Naive thymus-derived CD4-positive, alpha-beta T cell (primary cell): ENCODE measurements around the gene C14orf39. TPM values are rescaled to one million over a fixed set of nuclear protein-coding genes. Genes with fewer than 3 reads are reported as not detected.

Experiments used
- ATAC-seq: fragments of 150-1000 bp; cut with Tn5 transposase; 2 replicates; pipeline ENCODE4 v1.10.0; 2021; ENCODE audit warnings: mild to moderate bottlenecking, moderate library complexity
- CTCF ChIA-PET: fragments of 350-600 bp; sonication (Branson Sonifier 250); formaldehyde crosslinking; loops from one replicate; lab custom pipeline; 2021; ENCODE audit warnings: antibody characterized with exemption; lab: Charles Lee
- POLR2A ChIA-PET: fragments of 350-600 bp; sonication (Branson Sonifier 250); formaldehyde crosslinking; loops from one replicate; lab custom pipeline; 2021; ENCODE audit warnings: antibody characterized with exemption, inconsistent platforms; lab: Charles Lee
- DNase-seq, 9 donors: peaks; one replicate each; pipeline versions ENCODE4 v3.0.0 to v3.0.0-alpha.2; 2020 to 2022; ENCODE audit warnings: mixed read lengths in 1 of 9
- H3K27ac ChIP-seq: one replicate; pipeline ENCODE4 v1.7.0; 2013; ENCODE audit warnings: mild to moderate bottlenecking, low read depth, low read length, moderate library complexity
- H3K27me3 ChIP-seq, 2 donors: one replicate each; pipeline ENCODE4 v1.7.0; 2013; ENCODE audit warnings: low read length in 2 of 2, mild to moderate bottlenecking in 2 of 2, moderate library complexity in 2 of 2; ENCODE audit not compliant: control insufficient read depth in 2 of 2, insufficient read depth in 2 of 2
- H3K36me3 ChIP-seq, 3 experiments: 1 replicate in 2 of 3; 2 replicates in 1 of 3; pipeline ENCODE4 v1.7.0; 2013; ENCODE audit warnings: low read length in 3 of 3, mild to moderate bottlenecking in 3 of 3, moderate library complexity in 1 of 3; ENCODE audit not compliant: insufficient read depth in 3 of 3, control insufficient read depth in 2 of 3
- H3K4me1 ChIP-seq, 2 donors: one replicate each; pipeline ENCODE4 v1.7.0; 2013; ENCODE audit warnings: low read length in 2 of 2, mild to moderate bottlenecking in 2 of 2, moderate library complexity in 1 of 2; ENCODE audit not compliant: control insufficient read depth in 2 of 2, insufficient read depth in 2 of 2
- H3K4me3 ChIP-seq: 2 replicates; pipeline ENCODE4 v1.7.0; 2013; ENCODE audit warnings: mild to moderate bottlenecking, low read length
- H3K9me3 ChIP-seq, 3 experiments: 1 replicate in 2 of 3; 2 replicates in 1 of 3; pipeline ENCODE4 v1.7.0; 2013; ENCODE audit warnings: low read length in 3 of 3; ENCODE audit not compliant: control insufficient read depth in 2 of 3
- H3K27ac Mint-ChIP-seq, 9 donors: one replicate each; pipeline ENCODE4 v1.8.0; 2020 to 2022; ENCODE audit warnings: mixed read lengths in 9 of 9, mild to moderate bottlenecking in 8 of 9, moderate library complexity in 5 of 9, inconsistent platforms in 2 of 9
- H3K27me3 Mint-ChIP-seq, 5 donors: one replicate each; pipeline ENCODE4 v1.8.0; 2021 to 2022; ENCODE audit warnings: mixed read lengths in 5 of 5, mild to moderate bottlenecking in 1 of 5
- H3K36me3 Mint-ChIP-seq, 5 donors: one replicate each; pipeline ENCODE4 v1.8.0; 2020 to 2022; ENCODE audit warnings: mixed read lengths in 5 of 5, mild to moderate bottlenecking in 3 of 5, inconsistent platforms in 1 of 5
- H3K4me1 Mint-ChIP-seq, 7 donors: one replicate each; pipeline ENCODE4 v1.8.0; 2020 to 2022; ENCODE audit warnings: mixed read lengths in 7 of 7, mild to moderate bottlenecking in 3 of 7, inconsistent platforms in 1 of 7
- H3K4me3 Mint-ChIP-seq, 10 donors: one replicate each; pipeline ENCODE4 v1.8.0; 2020 to 2022; ENCODE audit warnings: mild to moderate bottlenecking in 10 of 10, mixed read lengths in 10 of 10, moderate library complexity in 6 of 10, inconsistent platforms in 2 of 10
- H3K9me3 Mint-ChIP-seq, 11 donors: one replicate each; pipeline ENCODE4 v1.8.0; 2020 to 2022; ENCODE audit warnings: mixed read lengths in 11 of 11, mild to moderate bottlenecking in 4 of 11, inconsistent platforms in 1 of 11, moderate library complexity in 1 of 11
- intact Hi-C, 2 donors: fragments of 100-400 bp; cut with micrococcal nuclease; formaldehyde crosslinking; loops; one replicate each; pipeline ENCODE4 v1.15.1; 2023
- polyA plus RNA-seq, 2 donors: library from polyadenylated mRNA; unstranded; fragments of 300-500 nt; fragmentation: Illumina TruSeq; gene quantifications; one replicate each; pipeline ENCODE4 v1.2.3, GENCODE V29; 2021
- total RNA-seq, 6 experiments: library from RNA in 5 of 6; stranded (reverse) in 5 of 6; gene quantifications; 1 replicate in 5 of 6; 2 replicates in 1 of 6; pipeline ENCODE4 v1.2.3 and lab custom pipeline; 2021 to 2026

Gene C14orf39
- total and polyA plus RNA-seq, 7 experiments from 2014 or later, result not detected

DNA sequence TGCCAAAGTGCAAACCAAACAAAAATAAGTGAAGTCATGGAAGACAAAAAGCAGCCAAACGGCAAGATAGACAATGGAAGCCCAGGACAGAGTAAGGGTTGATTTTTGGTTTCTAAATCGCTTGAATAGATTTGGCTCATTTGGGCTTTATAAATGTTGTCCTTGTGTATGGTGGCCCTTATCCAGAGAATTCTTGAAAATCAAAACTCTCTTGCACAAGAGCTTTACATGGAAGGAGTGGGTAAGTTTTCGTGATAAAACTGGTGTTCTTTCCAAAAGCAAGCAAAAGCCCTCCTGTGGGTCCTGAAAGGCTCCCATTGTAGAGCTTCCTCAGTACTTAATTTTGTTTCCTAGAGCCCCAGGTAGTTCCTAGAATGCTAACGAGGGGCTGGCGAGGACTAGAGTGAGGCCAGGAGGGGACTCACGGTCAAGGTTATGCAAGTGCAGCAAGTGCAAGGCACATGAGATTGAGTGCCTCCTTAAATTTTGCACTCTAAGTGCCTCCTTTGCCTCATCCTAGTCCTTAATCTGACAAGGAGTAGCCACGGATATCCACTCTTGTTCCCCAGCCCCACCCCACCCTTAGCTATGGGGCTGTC, 27.2 kb upstream of the C14orf39 start:
- no peak for ATAC-seq
- peaks cover 66 to 90% (median 73%) of the 10 kb centered on the region in 5 donors for H3K27me3 Mint-ChIP-seq
- Histone ChIP-seq H3K36me3 (no peaks in the 10 kb centered on the region), H3K27ac (no peak overlapping the region), H3K27me3 (peaks cover 4 to 54% of the 10 kb centered on the region in 2 donors), H3K4me3 (no peak overlapping the region), H3K9me3 (no peaks in the 10 kb centered on the region), H3K4me1 (peaks cover 0 to 20% of the 10 kb centered on the region in 2 donors)
- H3K27ac Mint-ChIP-seq, result no peak overlapping the region
- H3K36me3 Mint-ChIP-seq, result peaks cover 0 to 10% (median 8%) of the 10 kb centered on the region in 5 donors
- H3K9me3 Mint-ChIP-seq, result peaks cover 0 to 23% (median 5%) of the 10 kb centered on the region in 11 donors
- CTCF ChIA-PET, result no interaction called here
- intact Hi-C loops, result no loop called here
- DNase-seq, result no peak
- POLR2A ChIA-PET, result no interaction called here
- H3K4me3 Mint-ChIP-seq, result peak overlapping the region in 2 of 10 donors; percentile 27 to 32
- H3K4me1 Mint-ChIP-seq, result peaks cover 8 to 51% (median 34%) of the 10 kb centered on the region in 7 donors

- Mint-ChIP-seq H3K4me3 (peak overlapping the region in 4 of 10 donors; percentile 13 to 77 (median 55)), H3K27ac (no peak overlapping the region), H3K27me3 (peaks cover 67 to 91% (median 73%) of the 10 kb centered on the region in 5 donors), H3K36me3 (peaks cover 1 to 12% (median 8%) of the 10 kb centered on the region in 5 donors), H3K4me1 (peaks cover 8 to 58% (median 43%) of the 10 kb centered on the region in 7 donors), H3K9me3 (peaks cover 0 to 25% (median 7%) of the 10 kb centered on the region in 11 donors)
- intact Hi-C loops, result no loop called here
- Histone ChIP-seq H3K9me3 (no peaks in the 10 kb centered on the region), H3K27ac (no peak overlapping the region), H3K4me1 (peaks cover 0 to 20% of the 10 kb centered on the region in 2 donors), H3K4me3 (no peak overlapping the region), H3K27me3 (peaks cover 6 to 54% of the 10 kb centered on the region in 2 donors), H3K36me3 (no peaks in the 10 kb centered on the region)
- CTCF ChIA-PET, result no interaction called here
- POLR2A ChIA-PET, result no interaction called here
- DNase-seq, result no peak
- ATAC-seq, result no peak
These were observed 26.3 kb upstream of the C14orf39 start for GRCh38 chr14:60512126-60512525.

DNA sequence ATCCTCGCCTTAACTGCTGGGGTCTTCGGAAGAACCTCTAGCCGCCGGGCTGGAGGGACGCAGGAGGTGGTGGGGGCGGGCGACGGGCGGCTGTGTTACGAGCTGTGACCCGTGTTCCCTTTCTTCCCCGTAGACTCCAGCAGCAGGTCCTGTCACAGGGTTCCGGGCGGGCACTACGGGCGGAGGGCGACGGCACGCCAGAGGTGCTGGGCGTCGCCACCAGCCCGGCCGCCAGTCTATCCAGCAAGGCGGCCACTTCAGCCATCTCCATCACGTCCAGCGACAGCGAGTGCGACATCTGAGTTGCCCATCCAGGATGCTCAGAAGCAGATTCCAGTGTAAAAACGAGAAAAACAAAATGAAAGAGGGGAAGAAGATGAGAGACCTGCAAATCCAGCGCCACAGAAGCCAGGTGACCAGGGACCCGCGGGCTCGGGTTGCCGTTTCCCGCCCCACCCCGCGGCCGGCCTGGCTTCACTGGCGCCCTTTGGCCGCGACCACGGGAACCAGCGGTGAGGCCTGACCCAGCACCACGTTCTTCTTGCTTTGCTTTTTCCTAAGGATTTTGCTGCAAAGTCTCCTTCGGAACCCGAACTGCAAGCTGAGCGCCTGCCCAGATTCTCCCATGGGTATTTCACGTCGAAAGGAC, 25.2 kb upstream of the C14orf39 start:
- peaks cover 6 to 52% (median 39%) of the 10 kb centered on the region in 7 donors for H3K4me1 Mint-ChIP-seq
- no peak for DNase-seq
- POLR2A ChIA-PET, result no interaction called here
- Histone ChIP-seq H3K9me3 (no peaks in the 10 kb centered on the region), H3K27ac (no peak overlapping the region), H3K4me1 (peaks cover 0 to 20% of the 10 kb centered on the region in 2 donors), H3K36me3 (no peaks in the 10 kb centered on the region), H3K4me3 (no peak overlapping the region), H3K27me3 (peaks cover 7 to 51% of the 10 kb centered on the region in 2 donors)
- H3K4me3 Mint-ChIP-seq, result peak overlapping the region; percentile 29 to 77 (median 53)
- peak overlapping the region in 1 of 9 donors; percentile 58 for H3K27ac Mint-ChIP-seq
- peaks cover 0 to 8% (median 3%) of the 10 kb centered on the region in 5 donors for H3K36me3 Mint-ChIP-seq
- H3K27me3 Mint-ChIP-seq, result peaks cover 65 to 91% (median 73%) of the 10 kb centered on the region in 5 donors
- CTCF ChIA-PET, result no interaction called here
- ATAC-seq, result no peak
- peaks cover 0 to 24% (median under 1%) of the 10 kb centered on the region in 11 donors for H3K9me3 Mint-ChIP-seq
- intact Hi-C loops, result loop anchor here in 1 of 2 donors (2.0 kb wide), 1 partner anchor 142 kb away; no protein-coding TSS in a partner anchor

- intact Hi-C loops, result loop anchor here in 1 of 2 donors (2.0 kb wide), 1 partner anchor 142 kb away; no protein-coding TSS in a partner anchor
- ATAC-seq (no peak), DNase-seq (no peak)
- peaks cover 3 to 48% (median 35%) of the 10 kb centered on the region in 7 donors for H3K4me1 Mint-ChIP-seq
- ChIA-PET CTCF (no interaction called here), POLR2A (no interaction called here)
- Histone ChIP-seq H3K27ac (no peak overlapping the region), H3K27me3 (peaks cover 10 to 51% of the 10 kb centered on the region in 2 donors), H3K36me3 (no peaks in the 10 kb centered on the region), H3K4me3 (no peak overlapping the region), H3K4me1 (peaks cover 0 to 20% of the 10 kb centered on the region in 2 donors), H3K9me3 (no peaks in the 10 kb centered on the region)
- peaks cover 0 to 25% (median 0%) of the 10 kb centered on the region in 11 donors for H3K9me3 Mint-ChIP-seq
- peak overlapping the region in 1 of 9 donors; percentile 58 for H3K27ac Mint-ChIP-seq
- H3K36me3 Mint-ChIP-seq, result peaks cover 0 to 6% (median 3%) of the 10 kb centered on the region in 5 donors
- H3K27me3 Mint-ChIP-seq, result peaks cover 68 to 92% (median 76%) of the 10 kb centered on the region in 5 donors
- H3K4me3 Mint-ChIP-seq, result peak overlapping the region in 7 of 10 donors; percentile 12 to 77 (median 61)
These were observed 24.5 kb upstream of the C14orf39 start for GRCh38 chr14:60510254-60510950.

DNA sequence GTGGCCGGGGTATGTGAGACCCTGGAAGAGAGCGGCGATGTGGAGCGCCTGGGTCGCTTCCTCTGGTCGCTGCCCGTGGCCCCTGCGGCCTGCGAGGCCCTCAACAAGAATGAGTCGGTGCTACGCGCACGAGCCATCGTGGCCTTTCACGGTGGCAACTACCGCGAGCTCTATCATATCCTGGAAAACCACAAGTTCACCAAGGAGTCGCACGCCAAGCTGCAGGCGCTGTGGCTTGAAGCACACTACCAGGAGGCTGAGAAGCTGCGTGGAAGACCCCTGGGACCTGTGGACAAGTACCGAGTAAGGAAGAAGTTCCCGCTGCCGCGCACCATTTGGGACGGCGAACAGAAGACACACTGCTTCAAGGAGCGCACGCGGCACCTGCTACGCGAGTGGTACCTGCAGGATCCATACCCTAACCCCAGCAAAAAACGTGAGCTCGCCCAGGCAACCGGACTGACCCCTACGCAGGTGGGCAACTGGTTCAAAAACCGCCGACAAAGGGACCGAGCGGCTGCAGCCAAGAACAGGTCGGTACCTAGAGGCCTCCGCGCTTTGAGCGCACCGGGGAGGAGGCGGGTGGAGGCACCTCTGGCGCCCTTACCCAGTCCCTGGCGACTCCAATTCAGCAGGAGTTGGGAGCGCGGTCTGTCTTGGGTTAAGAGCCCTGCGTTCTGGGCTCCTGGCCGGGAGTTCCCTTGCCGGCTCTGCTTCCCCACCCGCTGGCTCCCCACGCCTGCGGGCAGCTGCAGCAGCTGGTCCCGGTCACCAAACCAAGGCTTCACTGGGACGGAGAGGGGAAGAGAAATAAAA, 23.8 kb upstream of the C14orf39 start:
- H3K4me3 ChIP-seq, result no peak overlapping the region
- ChIA-PET POLR2A (no interaction called here), CTCF (no interaction called here)
- no peaks in the 10 kb centered on the region for H3K36me3 ChIP-seq
- peaks cover 0 to 20% of the 10 kb centered on the region in 2 donors for H3K4me1 ChIP-seq
- peak overlapping the region in 1 of 9 donors; percentile 62 for H3K27ac Mint-ChIP-seq
- H3K4me1 Mint-ChIP-seq, result peaks cover 3 to 47% (median 35%) of the 10 kb centered on the region in 7 donors
- H3K4me3 Mint-ChIP-seq, result peak overlapping the region in 9 of 10 donors; percentile 5 to 77 (median 36)
- peaks cover 0 to 6% (median 3%) of the 10 kb centered on the region in 5 donors for H3K36me3 Mint-ChIP-seq
- H3K27ac ChIP-seq, result no peak overlapping the region
- DNase-seq (no peak), ATAC-seq (no peak)
- no peaks in the 10 kb centered on the region for H3K9me3 ChIP-seq
- intact Hi-C loops, result loop anchor here in 1 of 2 donors (2.0 kb wide), 3 partner anchors 23 to 143 kb away; partner anchors contain the start of gene C14orf39
- peaks cover 10 to 51% of the 10 kb centered on the region in 2 donors for H3K27me3 ChIP-seq
- peaks cover 0 to 25% (median 0%) of the 10 kb centered on the region in 11 donors for H3K9me3 Mint-ChIP-seq
- peaks cover 74 to 92% (median 81%) of the 10 kb centered on the region in 5 donors for H3K27me3 Mint-ChIP-seq
